Sciatic nerve (tissue), 2 donors: ENCODE results near the gene PHKG2. TPM values are rescaled to one million over a fixed set of nuclear protein-coding genes. Genes with fewer than 3 reads are reported as not detected.
"Not testable (repeated sequence)": the region's sequence is repeated elsewhere in the genome, so short reads cannot be mapped to it uniquely, and the experiment has no call there.

ENCODE experiments used
- ATAC-seq: fragments of 200-7000 bp; cut with Tn5 transposase; one replicate; pipeline ENCODE4 v1.9.1; 2020; ENCODE audit warnings: mild to moderate bottlenecking, moderate library complexity
- DNase-seq: peaks from one replicate; pipeline ENCODE4 v3.0.0-alpha.2; 2020; ENCODE audit warnings: low spot score
- intact Hi-C: fragments of 100-400 bp; cut with DNase I; formaldehyde crosslinking; loops from one replicate; pipeline ENCODE4 v1.14.2; 2022
- total RNA-seq: library from RNA; stranded (reverse); fragmentation: NEBNext Ultra II Directional; extraction: Animal tissue kit (Norgen Biotek cat#: 25700); gene quantifications from one replicate; pipeline ENCODE4 v1.2.1, GENCODE V29; 2021
- donor health status: DM: no; HTN: no; CAD: no.
- donor health status: DM: no; HTN: no; CAD: no.

PHKG2 gene, protein sequence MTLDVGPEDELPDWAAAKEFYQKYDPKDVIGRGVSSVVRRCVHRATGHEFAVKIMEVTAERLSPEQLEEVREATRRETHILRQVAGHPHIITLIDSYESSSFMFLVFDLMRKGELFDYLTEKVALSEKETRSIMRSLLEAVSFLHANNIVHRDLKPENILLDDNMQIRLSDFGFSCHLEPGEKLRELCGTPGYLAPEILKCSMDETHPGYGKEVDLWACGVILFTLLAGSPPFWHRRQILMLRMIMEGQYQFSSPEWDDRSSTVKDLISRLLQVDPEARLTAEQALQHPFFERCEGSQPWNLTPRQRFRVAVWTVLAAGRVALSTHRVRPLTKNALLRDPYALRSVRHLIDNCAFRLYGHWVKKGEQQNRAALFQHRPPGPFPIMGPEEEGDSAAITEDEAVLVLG
- total RNA-seq: 21.3 TPM

DNA sequence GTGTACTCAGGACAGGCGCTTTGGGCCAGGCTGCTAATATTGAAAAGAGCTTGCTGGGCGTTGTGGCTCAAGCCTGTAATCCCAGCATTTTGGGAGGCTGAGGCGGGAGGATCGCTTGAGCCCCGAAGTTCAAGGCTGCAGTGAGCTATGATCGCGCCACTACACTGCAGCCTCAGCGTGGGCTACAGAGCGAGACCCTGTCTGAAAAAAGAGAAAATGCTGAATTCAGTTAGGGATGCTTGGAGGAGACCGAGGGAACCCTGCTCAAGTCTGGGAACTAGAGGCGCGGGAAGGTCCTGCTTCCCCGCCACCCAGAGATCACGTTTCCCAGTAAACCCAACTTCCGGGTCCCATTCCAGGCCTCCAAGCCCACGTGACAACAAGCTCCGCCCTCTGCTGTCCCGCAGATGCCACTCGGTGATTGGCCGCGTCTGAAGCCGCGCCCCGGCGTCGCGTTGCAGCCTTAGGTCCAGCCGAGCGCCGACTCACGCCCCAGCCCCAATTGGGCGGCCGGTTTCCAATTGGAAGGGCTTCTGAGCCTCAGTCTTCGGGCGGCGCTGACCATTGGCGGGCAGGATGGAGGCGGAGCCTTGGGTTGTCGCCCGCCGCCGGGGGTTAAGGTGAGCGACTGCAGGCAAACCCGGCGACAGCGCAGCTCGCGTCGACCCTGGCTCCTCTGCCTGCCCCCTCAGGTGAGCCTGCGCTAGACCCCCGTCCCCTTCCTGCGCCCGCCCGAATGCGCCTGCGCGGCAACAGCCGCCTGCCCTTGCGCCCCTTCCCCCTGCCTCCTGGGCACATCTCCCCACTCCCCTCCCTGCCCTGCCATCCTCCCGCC, at the start of gene PHKG2:
PHKG2 (plus strand) TSS at position 627 of the 835 bp plus-strand sequence. CDS start 396 bp downstream, outside the sequence.
- DNase-seq (peak; percentile 99), ATAC-seq (peak; percentile 98)
- intact Hi-C loops: no loop called here

DNA sequence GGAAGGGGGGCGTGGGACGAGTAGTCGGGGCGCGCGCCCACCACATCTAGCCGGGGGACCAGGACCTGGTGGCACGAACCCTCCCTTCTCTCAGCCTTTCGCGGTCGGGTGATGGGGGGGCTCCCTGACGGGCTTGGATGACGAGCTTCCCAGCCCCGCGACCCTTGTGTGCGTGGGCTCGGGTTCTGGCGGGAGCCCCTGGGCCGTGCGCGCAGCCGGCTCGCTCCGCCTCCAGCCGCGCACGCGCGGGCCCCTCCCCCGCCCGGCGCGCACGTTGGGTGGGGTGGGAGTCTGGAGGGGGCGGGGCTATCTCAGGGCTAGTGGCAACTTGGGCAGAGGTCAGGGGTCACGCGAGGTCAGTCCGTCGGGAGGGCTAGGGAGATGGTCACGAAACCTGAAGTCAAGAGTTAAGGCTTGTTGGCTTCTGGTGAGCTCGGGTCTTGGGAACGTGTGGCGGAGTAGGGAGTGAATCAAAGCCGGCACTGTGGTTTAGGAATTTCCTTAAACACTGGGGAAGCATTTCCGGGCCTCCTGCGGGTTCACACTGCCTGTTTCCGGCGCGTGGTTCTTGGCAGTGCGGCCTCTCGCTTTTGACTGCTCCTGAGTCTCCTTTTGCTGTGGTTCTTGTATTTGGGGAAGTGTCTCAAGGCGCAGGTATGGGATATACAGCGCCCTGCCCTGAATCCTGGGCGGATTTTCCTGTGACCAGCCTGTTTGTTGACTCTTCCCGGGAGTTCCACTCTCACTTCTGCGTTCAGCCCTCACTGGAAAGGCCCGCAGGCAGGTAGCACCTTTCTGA, 49.2 kb upstream of the PHKG2 start, which contains the start of gene SRCAP:
SRCAP (plus strand) TSS at position 356 of the 799 bp plus-strand sequence. CDS start 1,654 bp downstream, outside the sequence.
- intact Hi-C loops: no loop called here
- ATAC-seq: peak; percentile 77
- DNase-seq: peak; percentile 95

- no peak for DNase-seq
- intact Hi-C loops: no loop called here
- no peak for ATAC-seq
Observed at GRCh38 chr16:30699615-30700099, 48.6 kb upstream of the PHKG2 start.

DNA sequence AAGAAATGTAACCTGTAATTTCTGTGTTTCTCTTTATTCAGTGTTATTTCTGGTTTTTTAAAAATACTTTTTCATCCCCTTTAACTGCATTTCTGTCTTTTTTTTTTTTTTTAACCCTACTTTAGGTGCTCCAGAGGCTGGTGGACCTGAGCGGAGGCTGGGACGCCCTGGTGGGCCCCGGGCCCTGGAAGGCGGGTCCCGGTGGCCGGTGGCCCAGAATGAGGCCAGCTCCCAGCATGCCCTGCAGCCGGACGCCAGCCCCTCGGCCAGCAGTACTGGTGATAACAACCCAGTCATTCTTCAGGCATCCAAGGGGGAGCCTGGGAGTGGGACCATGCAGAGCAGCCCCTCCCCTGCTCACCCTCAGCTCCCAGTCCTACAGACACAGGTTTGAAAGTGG, 47.7 kb upstream of the PHKG2 start:
- ATAC-seq (no peak), DNase-seq (no peak)
- intact Hi-C loops: no loop called here

- ATAC-seq: no peak
- intact Hi-C loops: no loop called here
- no peak for DNase-seq
Observed at GRCh38 chr16:30700971-30701370, 47.3 kb upstream of the PHKG2 start.

GRCh38 chr16:30703071-30703470, 45.2 kb upstream of the PHKG2 start:
- intact Hi-C loops, ATAC-seq: not testable (repeated sequence)

DNA sequence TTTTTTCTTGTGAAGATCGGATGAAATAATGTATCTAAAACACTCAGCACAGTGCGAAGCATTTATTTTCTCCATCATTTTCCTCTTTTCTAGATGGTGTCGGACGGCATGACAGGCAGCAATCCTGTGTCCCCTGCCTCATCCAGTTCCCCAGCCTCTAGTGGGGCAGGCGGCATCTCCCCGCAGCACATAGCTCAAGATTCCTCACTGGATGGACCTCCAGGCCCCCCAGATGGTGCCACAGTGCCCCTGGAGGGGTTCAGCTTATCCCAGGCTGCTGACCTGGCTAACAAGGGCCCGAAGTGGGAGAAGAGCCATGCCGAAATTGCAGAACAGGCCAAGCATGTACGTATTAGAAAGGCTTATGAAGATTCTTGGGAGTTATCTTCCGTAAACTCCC, 44.3 kb upstream of the PHKG2 start:
- DNase-seq (no peak), ATAC-seq (no peak)
- intact Hi-C loops: no loop called here

More at GRCh38 chr16:30703071-30703470, 45.2 kb upstream of the PHKG2 start:
- not testable (repeated sequence) for DNase-seq

- intact Hi-C loops: no loop called here
- ATAC-seq (no peak), DNase-seq (no peak)
Observed at GRCh38 chr16:30706046-30706445, 42.2 kb upstream of the PHKG2 start.

DNA sequence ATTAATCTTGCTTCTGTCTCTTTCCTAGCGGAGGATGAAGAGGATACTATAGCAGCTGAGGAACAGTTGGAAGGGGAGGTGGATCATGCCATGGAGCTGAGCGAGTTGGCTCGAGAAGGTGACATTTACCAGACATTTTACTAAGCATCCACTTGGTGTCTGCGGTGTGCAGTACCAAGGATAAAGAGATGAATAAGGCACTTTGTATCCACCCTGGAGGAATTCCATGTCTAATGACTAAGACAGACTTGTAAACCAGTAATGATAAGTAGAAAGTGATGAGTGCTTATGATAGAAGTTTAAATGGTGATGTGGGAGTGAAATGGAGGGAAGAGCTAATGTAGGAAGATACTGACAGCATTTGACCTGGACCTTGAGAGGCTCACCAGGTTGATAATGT, 37.3 kb upstream of the PHKG2 start:
- ATAC-seq: no peak
- intact Hi-C loops: loop anchor here (10.0 kb wide), 1 partner anchor 94 kb away; no protein-coding TSS in a partner anchor
- no peak for DNase-seq

DNA sequence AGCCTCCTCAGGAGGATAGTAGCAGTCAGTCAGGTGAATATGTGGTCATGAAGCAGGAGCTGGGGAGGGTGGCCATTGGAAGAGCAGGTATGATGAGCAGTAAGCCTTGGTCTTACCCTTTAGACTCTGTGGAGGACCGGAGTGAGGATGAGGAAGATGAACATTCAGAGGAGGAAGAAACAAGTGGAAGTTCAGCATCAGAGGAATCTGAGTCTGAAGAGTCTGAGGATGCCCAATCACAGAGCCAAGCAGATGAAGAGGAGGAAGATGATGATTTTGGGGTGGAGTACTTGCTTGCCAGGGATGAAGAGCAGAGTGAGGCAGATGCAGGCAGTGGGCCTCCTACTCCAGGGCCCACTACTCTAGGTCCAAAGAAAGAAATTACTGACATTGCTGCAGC, 36.5 kb upstream of the PHKG2 start:
- intact Hi-C loops: loop anchor here (10.0 kb wide), 1 partner anchor 93 kb away; no protein-coding TSS in a partner anchor
- no peak for DNase-seq
- no peak for ATAC-seq

GRCh38 chr16:30715750-30716445, 32.3 kb upstream of the PHKG2 start:
- no peak for DNase-seq
- intact Hi-C loops: loop anchor here (10.0 kb wide), 1 partner anchor 89 kb away; no protein-coding TSS in a partner anchor
- ATAC-seq: peak; percentile 34

DNA sequence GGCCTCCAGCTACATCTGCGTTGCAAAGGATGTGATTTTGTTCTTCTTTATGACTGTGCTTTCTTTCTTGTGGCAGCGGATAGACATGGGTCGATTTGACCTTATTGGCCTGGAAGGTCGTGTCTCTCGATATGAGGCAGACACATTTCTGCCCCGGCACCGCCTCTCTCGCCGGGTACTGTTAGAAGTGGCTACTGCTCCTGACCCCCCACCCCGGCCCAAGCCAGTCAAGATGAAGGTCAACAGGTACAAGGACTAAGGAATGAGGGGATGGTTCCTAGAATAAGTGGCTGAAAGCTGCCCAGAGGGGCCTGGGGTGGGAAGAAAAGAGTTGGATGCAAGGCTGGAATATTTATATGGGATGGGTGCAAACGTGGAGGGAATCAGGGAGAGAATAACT, 28.1 kb upstream of the PHKG2 start:
- ATAC-seq (no peak), DNase-seq (no peak)
- intact Hi-C loops: no loop called here

- ATAC-seq (no peak), DNase-seq (no peak)
- intact Hi-C loops: no loop called here
Observed at GRCh38 chr16:30720694-30721093, 27.5 kb upstream of the PHKG2 start.

- intact Hi-C loops: no loop called here
- ATAC-seq (no peak), DNase-seq (no peak)
Observed at GRCh38 chr16:30721167-30721566, 27.1 kb upstream of the PHKG2 start.

DNA sequence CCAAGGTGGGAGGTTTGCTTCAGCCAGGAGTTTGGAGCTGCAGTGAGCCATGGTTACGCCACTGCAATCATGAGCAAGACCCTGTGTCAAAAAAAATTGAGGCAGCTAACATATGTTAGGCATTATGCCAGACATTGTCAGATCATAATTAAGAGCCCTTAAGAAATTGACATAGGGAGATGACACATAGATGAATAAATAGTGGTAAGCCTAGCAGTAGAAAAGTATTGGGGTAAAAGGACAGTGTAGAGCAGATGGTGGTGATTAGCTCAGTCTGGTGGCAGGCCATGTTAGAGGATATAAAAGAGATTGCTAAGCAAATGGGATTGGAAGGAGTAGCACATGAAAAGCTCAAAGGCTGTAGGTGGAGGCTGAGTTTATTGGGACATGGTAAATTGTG, 26.6 kb upstream of the PHKG2 start:
- ATAC-seq (no peak), DNase-seq (no peak)
- intact Hi-C loops: no loop called here

DNA sequence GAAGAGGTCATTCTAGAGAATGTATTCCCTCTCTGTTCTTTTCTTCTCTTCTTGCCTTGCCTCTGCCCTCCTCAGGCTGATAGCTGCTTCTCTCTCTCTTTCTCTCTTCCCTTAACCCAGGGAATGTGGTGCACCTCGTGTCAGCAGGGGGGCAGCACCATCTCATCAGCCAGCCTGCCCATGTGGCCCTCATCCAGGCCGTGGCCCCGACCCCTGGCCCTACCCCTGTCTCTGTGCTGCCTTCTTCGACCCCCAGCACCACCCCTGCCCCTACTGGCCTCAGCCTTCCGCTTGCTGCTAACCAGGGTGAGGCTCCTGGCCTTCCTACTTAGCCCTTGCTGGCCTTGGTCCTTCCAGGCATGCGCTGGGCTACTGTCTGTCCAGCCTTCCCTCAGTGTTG, 25.8 kb upstream of the PHKG2 start:
- ATAC-seq: peak; percentile 23
- no peak for DNase-seq
- intact Hi-C loops: no loop called here

DNA sequence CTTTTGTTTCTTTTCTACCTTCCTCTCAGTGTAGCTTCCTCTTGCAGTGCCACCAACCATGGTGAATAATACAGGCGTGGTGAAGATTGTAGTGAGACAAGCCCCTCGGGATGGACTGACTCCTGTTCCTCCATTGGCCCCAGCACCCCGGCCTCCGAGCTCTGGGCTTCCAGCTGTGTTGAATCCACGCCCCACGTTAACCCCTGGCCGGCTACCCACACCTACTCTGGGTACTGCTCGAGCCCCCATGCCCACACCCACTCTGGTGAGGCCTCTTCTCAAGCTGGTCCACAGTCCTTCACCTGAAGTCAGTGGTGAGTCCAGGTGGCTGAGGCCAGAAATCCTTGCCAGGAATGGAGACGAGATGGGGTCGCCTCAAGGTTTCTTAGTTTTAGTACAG, 25.3 kb upstream of the PHKG2 start:
- ATAC-seq (no peak), DNase-seq (no peak)
- intact Hi-C loops: no loop called here

DNA sequence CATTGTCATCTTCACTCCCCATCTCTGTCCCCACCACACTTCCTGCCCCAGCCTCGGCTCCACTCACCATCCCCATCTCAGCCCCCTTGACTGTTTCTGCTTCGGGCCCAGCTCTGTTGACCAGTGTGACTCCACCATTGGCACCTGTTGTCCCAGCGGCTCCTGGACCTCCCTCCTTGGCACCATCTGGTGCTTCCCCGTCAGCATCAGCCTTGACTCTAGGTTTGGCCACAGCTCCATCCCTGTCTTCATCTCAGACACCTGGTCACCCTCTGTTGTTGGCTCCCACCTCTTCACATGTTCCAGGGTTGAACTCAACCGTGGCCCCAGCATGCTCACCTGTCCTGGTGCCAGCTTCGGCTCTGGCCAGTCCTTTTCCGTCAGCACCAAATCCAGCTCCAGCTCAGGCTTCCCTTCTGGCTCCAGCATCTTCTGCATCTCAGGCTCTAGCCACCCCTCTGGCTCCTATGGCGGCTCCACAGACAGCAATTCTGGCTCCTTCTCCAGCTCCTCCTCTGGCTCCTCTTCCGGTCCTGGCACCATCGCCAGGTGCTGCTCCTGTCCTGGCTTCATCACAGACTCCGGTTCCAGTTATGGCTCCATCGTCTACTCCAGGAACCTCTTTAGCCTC, 24.4 kb upstream of the PHKG2 start:
- ATAC-seq (no peak), DNase-seq (no peak)
- intact Hi-C loops: no loop called here
